Stimulated activated CD4-positive, alpha-beta T cell treated with anti-CD3 and anti-CD28 coated beads, TNF-alpha, amount 100 ng/mL, for 48 hours (primary cell): Measurements from ENCODE around the gene SKAP1.

Experiments used
- DNase-seq, 3 donors: peaks; one replicate each; pipeline ENCODE4 v3.0.0-alpha.2; 2020; ENCODE audit warnings: low read depth in 3 of 3

Gene SKAP1

GRCh38 chr17:48175692-48176470 is 254.1 kb downstream of the SKAP1 start:
- no peak for DNase-seq

DNA sequence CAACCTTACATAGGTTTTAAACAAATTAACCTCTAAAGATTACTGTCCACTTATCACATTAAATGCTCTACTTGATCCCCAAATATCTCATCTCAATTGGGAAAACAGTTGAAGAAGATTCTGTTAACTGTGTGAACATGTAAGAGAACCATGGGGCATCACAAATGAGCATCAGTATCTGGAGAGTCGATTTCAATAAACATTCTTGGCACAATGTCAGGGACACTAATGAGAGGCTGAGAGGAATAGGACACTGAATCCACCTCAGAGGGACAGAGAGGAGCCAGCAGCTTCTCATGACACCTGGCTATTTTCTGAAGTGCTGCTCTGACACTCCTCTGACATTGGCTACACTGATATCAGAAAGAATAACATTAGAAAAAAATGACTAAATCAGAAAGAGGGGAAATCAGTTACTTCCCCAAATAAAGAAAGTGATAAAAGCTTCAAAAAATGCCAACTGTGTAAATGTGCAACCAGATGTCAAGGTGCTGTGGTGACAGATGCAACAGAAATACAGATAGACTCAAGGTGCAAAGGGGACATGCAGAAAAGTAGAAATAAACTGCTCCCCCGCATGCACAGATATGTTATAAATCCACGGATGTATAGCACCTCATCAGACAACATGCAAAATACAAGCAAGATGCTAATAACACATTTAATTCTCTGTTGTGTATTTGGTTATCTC is 255.0 kb downstream of the SKAP1 start:
- no peak for DNase-seq

- DNase-seq, result no peak
Observed at GRCh38 chr17:48173191-48173984, 256.6 kb downstream of the SKAP1 start.

- DNase-seq, result no peak
Observed at GRCh38 chr17:48169926-48170325, 260.1 kb downstream of the SKAP1 start.

- DNase-seq, result no peak
Observed at GRCh38 chr17:48163809-48164208, 266.2 kb downstream of the SKAP1 start.

DNA sequence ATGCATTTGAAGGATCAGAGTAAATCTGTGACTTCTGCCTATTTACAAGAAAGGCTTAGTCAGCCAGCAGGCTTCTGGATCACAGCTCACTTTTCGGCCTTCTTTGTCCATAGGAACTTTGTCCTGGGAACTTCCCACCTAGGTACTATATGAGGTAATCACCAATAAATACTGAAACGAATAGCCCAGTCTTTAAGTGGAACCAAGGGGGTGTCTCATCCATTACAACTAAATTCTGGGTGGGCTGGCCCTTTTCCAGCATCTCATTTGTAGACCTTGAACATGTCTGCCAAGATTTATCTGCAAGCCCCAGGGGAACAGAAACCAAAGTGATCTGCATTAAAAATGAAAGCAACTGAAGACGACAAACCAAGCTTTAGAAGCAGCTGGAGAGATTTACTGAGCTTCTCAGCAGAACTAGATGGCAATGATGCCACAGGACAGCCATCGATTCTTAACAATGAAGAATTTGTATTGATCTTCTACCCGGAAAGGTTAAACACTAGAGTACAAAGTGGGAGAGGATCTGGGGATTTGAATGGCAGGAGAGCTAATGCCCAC is 267.0 kb downstream of the SKAP1 start:
- DNase-seq, result no peak

GRCh38 chr17:48162306-48162934 is 267.6 kb downstream of the SKAP1 start:
- DNase-seq, result no peak

GRCh38 chr17:48161127-48161905 is 268.7 kb downstream of the SKAP1 start:
- no peak for DNase-seq

DNA sequence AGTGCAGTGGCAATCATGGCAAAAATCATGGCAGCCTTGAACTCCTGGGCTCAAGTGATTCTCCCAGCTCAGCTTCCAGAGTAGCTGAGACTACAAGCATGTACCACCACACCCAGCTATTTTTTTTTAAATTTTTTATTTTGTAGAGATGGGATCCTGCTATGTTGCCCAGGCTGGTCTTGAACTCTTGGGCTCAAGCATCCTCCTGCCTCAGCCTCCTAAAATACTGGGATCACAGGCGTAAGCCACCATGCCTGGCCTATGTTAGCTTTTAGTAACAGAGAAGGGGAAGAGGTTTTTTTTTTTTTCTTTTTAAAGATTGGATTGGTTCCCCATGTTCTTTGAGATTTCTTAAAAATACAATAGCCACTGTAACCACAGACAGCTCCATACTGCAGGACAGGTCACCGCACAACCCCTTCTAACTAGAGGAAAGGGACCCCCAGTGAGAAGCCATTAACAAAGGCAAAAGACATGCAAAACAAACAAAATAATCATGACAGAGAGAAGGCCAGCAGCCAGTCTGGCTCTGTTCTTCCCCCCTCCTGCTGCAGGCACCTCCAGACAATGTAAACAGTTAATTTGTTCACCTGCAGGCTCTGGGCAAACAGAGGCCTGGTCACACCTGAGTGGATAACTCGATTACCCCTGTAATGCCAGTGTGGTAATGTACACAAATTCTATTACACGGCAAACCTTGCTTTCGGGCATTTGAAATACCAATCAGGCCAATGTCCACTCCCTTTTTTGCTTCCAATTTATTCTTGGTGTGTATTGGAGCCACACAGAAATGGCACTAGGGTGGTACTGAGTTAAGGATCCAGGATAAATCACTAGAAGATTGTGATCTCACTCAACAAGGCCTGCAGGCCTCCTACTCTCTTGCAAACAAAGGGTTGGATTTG is 269.6 kb downstream of the SKAP1 start:
- DNase-seq, result no peak

GRCh38 chr17:48159232-48159631 is 270.8 kb downstream of the SKAP1 start:
- no peak for DNase-seq

GRCh38 chr17:48155889-48156611 is 274.0 kb downstream of the SKAP1 start:
- no peak for DNase-seq

- DNase-seq, result peak in 1 of 3 donors; percentile 12
Observed at GRCh38 chr17:48153691-48154358, 276.2 kb downstream of the SKAP1 start.

DNA sequence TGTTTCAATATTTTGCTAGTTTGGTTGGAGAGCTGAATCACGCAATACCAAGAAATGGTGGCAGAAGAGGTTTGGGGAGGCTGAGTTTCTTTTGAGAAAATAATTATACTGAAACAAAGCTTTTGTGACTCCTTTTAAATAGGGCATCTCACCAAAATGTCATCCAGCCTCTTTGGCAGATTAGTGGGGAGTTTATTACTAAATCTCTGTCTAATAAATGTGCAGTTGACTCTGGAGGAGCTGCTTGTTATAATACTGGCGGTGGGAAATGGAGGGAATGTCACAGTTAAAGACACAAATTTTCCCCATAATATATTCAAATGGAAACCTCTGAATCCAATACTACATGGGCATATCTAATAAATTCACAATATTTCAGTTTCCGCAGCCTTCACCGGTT is 277.7 kb downstream of the SKAP1 start:
- DNase-seq, result no peak

DNA sequence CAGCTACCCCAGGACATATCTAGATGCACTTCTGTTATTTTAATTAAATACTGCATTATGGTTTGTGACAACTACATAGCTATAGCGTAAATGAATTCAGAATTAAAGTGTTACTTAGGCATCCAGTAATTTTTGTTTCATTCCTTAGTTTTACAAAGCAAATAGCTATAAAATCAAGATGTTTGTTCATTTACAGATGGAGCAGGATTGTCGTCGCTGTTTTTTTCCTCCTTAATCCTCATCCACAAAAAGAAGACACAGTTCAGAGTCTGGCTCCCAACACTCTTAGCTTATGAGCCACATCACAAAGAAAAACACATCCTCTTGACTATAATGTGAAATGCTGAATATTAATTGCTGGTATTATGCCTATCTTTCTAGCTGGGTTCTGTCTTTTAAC is 278.8 kb downstream of the SKAP1 start:
- no peak for DNase-seq

GRCh38 chr17:48150597-48151001 is 279.4 kb downstream of the SKAP1 start:
- no peak for DNase-seq

DNA sequence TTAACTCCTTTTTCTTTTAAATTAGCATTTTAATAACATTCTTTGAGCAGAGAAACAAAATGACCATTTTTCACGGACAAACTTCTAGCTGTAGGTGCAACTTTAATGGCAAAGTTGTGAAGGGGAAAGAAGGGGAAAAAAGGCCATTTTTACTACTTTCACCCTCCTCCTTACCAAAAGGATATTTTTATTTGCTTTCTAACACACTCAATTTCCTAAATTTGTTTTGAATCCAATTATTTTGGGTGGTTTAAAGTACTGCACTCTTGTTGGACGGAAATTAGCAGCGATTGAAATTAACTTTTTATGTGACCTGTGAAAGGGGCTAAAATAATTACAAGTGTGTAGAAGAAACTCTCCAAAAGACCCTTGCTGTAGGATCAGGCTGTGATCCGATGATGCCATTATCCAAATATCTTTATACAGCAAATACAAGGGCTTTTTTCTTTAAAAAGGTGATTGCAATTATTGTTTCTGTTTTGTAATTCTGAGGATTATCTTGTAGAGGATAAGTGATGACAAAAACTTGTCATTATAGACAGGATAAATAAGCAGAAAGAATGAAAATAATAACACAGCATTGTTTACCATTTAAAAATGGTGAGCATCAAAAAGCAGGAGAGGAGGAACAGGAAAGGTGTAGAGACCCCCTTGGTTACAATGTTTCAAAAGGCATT is 280.1 kb downstream of the SKAP1 start:
- no peak for DNase-seq

DNA sequence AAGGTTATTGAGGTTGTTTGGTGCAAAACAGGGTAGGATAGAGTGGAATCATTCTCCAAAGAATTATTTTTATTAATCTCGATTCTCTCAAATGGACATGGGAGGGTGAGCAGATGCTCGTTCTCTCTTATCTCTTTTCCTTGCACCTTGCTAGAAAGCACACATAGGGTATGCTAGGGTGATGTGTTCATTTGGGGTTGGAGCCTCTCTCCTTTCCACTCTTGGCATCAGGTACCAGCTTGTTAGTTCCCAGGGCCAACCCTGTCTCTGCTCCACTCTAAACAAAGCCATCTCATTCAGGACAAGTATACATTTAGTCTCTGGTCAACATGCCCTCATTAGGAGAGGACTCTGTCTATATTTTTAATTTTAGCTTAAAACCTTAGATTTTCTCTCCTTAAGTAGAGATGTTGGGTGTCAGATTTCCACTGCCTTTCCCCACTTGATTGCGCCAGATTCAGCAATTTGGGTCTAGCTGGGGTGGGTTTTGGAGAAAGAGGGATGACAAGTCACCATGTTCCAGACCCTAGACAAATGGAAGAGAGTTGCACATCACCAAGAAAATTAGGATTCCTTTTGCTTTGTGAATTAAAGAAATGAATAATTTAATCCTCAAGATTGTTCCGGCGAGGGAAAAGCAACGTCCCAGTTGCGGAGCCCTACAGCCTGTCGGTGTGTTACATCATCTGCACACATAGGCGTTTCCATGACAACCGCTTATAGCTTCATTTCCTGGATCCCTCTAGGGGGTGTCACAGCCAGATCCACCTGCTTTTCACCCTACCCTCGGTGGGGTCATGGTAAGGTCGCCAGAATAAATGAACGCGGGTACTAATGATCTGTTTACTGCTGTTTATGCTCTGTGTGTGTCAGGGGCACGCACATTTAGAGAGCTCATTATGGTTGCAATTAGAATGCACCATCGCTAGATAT is 280.9 kb downstream of the SKAP1 start:
- no peak for DNase-seq
